GM19467 (cell line): ENCODE measurements around the gene PKHD1.
A peak's percentile ranks its signal among the peaks of the same experiment; 100 is the strongest.
"Not testable (repeated sequence)": the region's sequence is repeated elsewhere in the genome, so short reads cannot be mapped to it uniquely, and the experiment has no call there.

Experiments used
- ATAC-seq: cut with Tn5 transposase; IDR thresholded peaks from one replicate; pipeline ENCODE4 v1.9.1; 2021; ENCODE audit warnings: mild to moderate bottlenecking, moderate library complexity; ENCODE audit not compliant: unreplicated experiment

PKHD1 gene

DNA sequence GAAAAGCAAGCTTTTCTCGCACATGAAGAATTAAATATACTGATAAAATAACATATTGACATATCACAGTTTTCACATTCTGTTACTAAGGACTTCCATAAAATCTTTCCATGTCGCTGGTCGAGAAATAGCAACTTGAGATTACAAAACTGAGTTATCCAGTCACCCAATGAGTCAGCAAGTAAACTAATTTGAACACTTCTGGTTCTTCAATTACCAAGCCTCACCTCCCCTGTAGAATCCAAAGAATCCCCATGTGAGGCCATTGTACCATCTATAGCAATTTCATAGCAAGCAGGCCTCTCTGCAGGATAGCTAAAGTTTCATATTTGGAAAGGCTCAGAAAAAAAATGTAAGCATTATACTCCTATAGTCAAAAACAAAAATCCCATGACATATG is 87.3 kb downstream of the PKHD1 start:
- no peak for ATAC-seq

DNA sequence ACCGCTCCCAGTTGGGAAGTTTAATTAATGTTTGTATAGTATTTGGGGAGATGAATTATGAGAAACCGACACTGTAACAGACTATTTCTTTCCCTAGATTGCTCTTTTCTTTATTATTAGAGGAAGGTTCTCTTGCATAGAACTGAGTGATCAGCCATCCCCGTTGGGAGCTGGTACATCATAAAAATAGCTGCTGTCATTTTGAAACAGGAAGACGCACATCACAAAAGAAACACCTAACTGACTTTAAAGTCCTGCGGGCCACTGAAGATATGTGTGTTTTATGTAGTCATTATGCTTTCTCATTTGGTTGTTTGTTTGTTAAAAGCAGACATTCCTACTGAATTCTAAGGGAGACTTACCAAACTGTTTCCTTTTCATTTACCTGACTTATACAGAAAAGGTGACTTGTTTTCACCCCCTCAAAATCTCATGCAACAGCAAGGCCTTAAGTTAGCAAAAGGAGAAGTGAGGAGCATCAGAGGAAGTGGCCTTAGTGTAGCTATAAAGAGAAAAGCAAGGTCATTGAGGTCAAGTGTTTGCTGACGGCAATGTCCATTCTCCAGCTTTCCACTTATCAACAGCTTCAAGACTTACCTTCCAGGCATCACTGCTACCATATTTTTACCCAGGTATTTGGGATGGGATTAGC is 91.0 kb downstream of the PKHD1 start:
- ATAC-seq = peak; percentile 88

DNA sequence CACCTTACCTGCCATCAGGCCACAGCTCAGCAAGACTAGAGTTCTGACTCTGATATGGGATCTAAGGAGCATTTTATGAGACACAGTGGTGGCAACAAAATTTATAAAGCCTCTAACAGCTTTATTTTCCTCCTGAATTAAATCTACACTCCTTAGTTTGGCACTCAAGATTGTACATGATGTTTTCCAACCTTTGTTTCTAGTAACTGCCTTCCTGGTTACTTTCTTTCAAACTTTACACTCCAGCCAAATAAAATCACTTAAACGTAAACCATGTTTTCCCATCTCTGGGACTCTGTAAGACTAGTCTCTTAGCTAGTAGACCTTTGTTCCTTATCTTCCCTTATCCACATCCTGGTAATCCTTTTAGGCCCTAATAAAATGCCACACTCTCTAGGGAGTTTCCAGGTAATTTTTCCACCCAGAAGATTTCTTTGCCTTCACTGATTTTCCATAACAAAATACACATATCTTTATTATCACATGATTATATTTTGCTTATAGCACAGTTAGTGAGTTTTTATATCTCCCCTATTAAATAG is 92.1 kb downstream of the PKHD1 start:
- no peak for ATAC-seq

DNA sequence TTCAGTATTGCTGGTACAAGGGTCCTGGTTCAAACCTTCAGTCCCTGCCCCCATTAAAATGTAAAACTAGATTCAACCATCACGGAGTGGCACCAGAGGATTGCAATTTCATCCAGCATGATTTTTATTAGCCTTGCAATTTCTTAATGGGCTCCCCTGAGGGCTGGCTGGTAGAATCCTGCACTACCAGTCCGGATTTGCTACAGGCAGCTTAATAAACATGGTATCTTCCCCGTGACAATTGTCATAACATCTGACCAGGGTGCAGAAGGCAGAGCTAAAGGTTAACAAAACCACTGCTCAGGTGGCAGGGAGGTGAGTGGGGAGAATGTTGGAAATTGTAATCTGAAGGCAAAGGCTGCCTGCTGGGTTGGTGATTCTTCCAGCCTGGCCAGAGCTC is 94.5 kb downstream of the PKHD1 start:
- no peak for ATAC-seq

DNA sequence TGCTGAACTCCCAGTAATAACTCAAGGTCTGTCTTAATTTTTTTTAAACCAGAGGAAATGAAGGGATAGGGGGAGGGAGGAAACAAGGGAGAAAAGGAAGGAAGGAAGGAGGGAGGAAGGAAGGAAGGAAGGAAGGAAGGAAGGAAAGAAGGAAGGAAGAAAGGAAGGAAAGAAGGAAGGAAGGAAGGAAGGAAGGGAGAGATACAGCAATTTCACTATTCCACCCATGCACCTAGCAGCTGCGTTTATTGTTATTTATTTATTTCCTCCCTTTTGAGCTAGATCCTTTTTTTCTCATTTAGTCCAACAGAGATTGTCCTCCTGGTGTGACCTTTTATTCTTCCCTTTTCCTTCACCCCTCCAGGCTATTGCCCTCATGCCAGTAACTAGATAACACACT is 97.6 kb downstream of the PKHD1 start:
- ATAC-seq = no peak

DNA sequence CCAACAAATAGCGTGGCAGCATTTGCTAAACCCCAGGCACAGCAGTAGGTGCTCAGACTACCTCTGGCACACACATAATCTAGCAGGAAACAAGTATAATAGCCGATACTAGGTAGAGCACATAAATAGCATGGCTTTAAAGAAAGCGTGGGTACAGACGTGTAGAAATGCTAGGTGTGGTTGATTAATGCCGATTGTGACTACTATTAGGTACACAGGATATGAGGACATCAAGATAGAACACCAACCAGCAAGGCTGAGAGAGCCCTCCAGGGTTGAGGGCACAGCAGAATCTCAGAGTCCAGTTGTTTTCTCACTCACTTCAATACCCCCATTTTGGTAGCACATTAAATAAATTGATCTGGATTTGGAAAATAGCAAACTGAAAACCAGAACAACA is 100.5 kb downstream of the PKHD1 start:
- ATAC-seq = no peak

DNA sequence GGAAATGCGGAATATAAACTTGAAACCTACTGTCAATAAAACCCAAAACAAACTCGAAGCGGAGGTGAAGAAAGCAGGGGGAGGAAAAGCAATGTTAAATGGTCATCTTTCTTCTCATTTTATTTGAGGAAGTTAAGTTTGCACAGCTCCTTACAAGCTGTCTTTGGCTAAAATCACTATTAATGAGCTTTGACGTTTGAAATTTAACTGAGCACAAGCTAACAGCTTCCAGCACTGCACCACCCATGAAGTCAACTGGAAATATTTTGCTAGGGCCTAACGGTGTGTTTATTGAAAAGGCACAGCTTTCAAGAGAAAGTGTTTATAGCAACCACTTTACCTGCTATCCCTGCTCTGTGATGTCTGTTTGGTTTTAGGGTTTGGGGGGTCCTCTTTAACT is 103.8 kb downstream of the PKHD1 start:
- ATAC-seq = no peak

DNA sequence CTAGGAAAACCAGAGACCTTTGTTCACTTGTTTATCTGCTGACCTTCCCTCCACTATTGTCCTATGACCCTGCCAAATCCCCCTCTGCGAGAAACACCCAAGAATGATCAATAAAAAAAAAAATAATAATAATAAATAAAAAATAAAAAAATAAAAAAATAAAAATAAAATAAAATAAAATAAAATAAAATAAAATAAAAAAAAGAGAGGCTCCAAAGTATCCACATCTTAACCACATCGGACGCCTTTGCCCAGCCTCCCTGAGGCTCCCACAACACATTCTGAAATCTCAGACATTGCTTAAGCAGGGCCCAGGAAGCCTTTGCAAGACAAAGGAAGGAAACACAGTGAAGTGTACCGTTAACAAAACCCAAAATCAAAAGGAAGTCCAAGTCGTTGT is 104.7 kb downstream of the PKHD1 start:
- not testable (repeated sequence) for ATAC-seq

DNA sequence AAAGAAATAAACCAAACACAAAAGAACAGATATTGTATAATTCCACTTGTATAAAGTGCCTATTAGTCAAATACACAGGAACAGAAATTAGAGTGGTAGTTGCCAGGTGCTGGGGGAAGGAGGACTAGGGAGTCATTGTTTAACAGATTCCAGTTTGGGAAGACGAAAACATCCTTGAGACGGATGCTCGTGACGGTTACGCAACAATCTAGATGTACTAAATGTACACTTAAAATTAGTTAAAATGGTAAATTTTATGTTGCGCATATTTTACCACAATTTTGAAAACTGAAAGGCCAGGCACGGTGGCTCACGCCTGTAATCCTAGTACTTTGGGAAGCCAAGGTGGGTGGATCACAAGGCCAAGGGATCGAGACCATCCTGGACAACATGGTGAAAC is 111.0 kb downstream of the PKHD1 start:
- no peak for ATAC-seq

DNA sequence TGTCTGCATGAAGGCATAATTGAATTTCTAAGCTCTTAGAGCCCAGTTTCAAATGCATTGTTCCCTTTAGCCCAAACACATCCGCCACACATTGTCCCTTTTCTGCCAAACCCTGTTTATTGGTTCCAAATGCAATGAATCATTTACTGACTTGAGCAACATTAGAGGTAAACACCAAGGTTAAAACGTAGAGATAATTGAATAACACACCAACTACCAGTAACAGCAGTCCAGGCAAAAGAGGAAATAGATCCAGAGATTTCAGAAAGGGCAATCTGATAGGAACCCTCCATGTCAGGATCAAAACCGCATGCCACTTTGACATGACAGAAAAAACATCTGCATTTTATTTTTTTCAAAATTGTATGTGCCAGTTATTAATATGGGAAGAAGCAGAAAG is 114.8 kb downstream of the PKHD1 start:
- ATAC-seq = no peak

DNA sequence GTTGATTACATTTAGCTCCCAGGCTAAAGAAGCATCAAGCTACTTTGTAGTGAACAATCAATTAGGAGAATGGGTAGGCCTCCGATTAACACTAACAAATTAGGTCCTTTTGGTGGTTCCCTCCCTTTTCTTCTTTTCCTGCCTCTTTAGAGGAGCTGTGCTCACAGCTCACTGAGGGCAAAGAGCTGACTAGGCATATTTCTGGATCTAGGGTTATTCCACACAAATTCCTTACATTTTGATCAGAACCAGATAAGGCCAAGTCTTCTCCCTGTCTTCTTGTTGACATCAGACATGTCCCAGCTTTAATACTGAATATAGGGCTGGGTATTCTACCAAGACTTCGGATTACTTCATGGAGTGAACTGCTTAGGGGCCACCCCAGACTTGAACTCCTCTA is 119.1 kb downstream of the PKHD1 start:
- ATAC-seq = no peak

DNA sequence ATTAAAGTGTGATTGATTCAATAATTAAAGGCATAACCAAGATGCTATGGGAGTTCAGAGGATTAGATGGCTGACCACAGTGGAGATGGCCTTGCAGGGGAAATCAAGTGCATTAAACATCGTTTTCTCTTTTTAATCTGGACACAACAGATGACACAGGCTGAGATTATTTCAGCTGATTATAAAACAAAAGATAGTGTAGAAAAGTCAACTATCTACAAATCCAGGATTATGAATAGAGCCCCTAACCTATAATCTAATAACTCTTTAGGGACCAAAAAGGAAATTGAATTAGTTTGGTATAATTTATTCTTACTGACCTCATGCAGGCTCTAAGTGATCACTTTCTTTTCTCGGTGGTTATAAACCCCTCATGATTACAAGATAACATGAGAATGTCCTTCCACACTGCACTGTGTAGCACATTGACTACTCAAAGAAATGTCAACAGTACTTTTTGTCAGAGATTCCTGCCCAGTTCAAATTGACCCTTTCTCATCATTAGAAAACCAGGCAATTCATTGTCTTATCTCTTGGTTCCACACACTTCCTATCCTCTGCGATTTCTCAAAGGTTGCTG is 122.1 kb downstream of the PKHD1 start:
- ATAC-seq = no peak

DNA sequence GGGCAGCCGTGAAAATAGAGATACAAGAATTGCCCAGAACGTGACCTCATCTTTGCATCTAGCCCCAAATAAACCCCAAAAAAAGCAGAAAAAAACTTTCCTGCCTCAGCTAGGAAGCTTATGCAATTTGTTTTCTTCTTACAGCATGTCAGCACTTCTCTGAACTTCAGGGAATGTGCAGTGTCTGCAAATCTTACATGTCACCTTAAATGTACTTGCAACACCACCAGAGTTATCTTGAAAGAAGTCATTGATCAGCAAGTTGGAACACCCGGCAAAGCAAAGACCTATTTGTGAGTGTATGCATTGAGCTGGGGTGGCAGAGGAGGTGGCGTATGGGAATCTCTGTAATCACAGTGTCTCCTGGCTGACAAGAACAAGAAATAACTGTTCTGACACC is 123.4 kb downstream of the PKHD1 start:
- ATAC-seq = no peak

DNA sequence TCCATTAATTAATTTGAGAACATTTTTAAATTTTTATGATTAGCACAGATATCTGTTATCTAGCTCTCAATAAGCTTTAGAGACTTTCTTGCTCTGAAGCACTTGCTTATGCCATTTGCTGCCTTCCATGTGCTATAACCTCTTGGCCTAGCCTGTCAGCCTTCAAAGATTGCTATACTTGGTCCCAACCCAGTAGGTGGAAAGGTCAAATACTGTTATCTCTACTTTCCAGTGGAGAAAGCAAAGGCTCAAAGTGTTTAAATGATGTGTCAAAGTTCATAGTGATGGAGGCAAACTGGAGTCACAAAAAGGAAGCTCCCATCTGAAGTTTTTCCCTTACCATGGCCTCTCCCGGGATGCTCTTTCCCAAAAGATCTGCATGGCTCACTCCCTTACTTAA is 125.1 kb downstream of the PKHD1 start:
- ATAC-seq = no peak

DNA sequence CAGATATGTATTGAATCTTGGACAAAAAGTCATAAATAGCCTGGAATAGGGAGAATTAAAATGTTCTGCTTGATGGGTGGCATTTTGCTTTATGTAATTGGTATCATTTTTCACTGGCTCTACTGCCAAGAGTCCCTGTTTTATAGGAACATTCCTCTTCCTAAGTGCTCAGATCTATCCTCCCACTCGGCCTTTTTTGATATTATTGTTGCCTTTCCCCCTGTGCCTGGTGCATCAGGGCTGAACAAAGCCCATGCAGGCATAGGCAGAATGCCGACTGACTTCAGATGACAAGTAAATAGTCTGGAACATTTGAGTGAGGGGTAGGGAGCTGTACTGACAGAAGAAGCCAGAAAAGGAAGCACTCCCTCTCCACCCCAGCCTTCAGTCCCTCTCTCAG is 127.0 kb downstream of the PKHD1 start:
- ATAC-seq = no peak

DNA sequence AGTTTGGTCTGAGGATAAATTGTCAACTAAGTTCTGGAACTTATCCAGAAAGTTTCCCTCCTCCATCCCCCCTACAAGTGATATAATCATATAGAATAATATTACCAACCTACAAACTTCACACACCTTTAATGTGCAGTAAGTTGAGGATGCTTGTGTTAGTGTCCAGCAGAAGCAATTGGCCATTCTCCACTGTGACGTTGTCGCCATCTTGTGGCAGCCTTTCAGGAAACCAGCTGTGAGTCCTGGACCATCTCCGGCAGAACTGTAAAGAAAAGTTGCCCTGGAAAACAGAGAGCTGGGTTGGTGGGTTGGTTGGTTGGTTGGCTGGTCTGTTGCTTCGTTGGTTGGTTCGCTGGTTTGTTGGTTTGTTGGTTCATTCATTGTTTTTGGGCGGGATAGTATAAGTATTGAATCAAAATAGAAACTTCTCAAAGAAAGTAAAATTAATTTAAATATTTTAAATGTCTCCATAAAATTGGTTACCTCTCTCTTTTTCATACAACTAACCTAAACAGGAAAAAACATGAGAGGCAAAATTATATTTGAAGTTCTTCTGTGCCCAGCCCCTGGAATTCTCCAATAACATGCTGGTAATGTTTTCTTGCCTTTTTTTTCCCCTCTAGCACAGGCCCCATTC is 127.5 kb downstream of the PKHD1 start:
- peak; percentile 78 for ATAC-seq

DNA sequence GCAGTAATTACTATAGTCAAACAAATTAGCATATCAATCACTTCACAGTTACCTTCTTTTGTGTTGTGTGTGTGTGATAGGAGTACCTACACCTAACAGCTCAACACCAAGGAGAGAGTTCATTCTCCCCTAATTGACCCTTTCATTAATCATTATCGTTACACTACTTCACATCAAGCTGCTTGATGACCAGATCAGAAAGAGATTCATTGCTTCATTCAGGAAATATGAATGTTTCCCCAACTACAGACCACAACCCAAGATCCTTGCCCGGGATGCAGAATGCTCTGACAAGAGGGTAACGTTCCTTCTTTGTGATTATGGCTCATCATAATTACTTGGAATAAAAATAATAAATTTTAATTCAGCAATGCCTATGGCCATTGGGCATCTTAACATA is 132.7 kb downstream of the PKHD1 start:
- no peak for ATAC-seq

DNA sequence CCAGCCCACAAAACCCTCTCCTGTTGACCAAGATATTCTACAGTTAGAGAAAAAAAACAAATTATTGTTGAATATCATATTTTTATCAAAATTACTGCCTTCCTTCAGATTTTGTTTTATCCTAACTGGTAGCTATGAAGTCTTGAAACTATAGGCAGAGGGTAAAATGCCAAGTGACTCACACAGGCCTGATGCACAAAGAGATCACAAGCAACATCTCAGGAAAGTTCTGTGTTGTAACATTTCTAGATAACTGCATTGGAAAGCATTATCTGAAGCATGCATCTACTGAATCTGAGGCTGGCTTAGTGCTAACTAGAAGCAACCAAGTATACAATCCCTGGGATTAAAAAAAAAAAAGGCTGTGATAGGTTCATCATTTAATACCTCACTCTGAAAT is 134.2 kb downstream of the PKHD1 start:
- no peak for ATAC-seq

DNA sequence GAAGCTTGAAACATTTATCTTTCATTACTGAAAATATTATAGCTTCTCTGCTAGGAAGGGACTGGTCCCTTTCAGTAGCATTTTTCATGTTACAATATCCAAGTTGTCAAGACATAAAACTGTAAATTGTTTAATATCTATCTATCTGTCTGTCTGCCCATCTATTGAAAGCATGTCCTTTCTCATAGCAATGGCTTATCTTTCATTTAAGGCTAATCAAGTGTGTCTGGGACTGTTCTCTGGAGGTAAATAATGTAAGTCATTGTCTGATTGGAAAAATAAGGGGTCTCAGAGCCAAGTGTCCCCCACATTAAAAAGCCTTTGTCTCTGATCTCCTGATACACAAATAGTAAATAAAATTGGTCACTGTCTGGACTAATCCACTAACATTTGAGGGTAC is 135.5 kb downstream of the PKHD1 start:
- no peak for ATAC-seq

DNA sequence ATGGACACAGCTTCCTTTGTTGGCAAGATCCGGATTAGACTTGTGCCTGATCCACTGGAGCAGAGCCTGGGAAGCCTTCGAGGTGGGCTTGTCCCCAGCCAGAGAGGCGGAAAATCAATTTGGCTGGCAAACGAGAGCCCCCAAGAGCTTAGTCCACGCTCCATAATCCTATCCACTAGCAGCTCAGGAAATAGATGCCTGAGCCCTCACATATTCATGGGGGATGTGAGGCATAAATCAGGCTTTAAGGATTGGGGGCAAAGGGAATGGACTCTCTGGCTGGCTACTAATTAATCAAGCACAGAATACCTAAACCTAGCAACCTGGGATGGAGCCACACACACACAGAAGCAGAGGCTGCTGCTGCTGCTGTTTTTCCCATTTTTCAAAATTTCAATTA is 137.9 kb downstream of the PKHD1 start:
- ATAC-seq = no peak

DNA sequence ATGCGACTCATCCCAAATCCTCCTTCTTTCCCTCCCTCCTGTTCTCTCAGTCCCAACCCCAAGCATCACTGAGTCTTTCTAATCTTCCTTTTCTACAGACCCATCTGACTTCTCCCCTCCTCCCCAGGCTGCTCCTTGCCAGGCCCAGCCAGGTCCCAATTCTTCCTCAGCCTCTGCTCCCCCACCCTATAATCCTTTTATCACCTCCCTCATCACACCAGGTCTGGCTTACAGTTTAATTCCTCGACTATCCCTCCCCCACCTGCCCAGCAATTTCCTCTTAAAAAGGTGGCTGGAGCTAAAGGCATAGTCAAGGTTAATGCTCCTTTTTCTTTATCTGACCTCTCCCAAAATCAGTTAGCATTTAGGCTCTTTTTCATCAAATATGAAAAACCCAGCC is 147.7 kb downstream of the PKHD1 start:
- not testable (repeated sequence) for ATAC-seq

DNA sequence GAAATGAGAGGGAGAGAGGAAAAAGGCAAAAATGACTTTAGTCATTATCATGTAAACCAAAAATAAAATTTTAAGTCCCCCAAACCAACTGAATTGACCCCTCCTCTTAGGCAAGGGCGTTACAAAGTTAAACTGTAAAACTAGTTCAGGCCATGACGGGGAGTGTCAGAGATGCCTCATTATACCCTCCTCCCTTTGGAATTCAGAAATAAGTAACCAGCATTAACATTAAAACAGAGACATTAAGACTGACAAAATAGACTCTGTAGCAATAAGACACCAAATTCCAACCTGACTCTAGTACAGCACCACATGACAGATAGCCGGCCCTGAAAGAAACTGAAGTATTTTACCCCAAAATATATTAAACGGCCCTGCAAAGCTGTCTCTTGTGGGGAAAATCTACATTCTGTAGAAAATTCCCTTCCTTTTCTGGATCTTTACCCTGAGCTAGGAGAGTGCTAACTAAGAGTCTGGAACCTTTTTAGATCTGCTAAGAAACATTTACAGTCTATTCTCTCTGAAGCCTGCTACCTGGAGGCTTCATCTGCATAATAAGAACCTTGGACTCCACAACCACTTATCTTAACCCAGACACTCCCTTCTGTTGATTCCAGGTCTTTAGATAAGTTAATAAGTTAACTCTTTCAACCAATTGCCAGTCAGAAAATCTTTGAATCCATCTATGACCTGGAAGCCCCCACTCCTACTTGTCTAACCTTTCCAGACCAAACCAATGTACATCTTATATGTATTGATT is 150.7 kb downstream of the PKHD1 start:
- ATAC-seq = no peak
